Naive thymus-derived CD8-positive, alpha-beta T cell (primary cell): Measurements from ENCODE around the gene IL12A. TPM values are rescaled to one million over a fixed set of nuclear protein-coding genes. Genes with fewer than 3 reads are reported as not detected.

Source experiments
- ATAC-seq, 2 donors: fragments of 150-1000 bp; cut with Tn5 transposase in 1 of 2; sonication (Bioruptor Pico), chemical (Tn5 transposase) in 1 of 2; 1 replicate in 1 of 2; 2 replicates in 1 of 2; pipeline ENCODE4 v1.10.0; 2021; ENCODE audit warnings: mild to moderate bottlenecking in 2 of 2, moderate library complexity in 2 of 2
- POLR2A ChIA-PET: fragments of 350-600 bp; sonication (Branson Sonifier 250); formaldehyde crosslinking; loops from one replicate; lab custom pipeline; 2021; ENCODE audit warnings: antibody characterized with exemption; lab: Charles Lee
- DNase-seq, 10 donors: peaks; one replicate each; pipeline versions ENCODE4 v3.0.0 to v3.0.0-alpha.2; 2020 to 2022
- H3K27ac Mint-ChIP-seq, 10 donors: one replicate each; pipeline ENCODE4 v1.8.0; 2020 to 2022; ENCODE audit warnings: mild to moderate bottlenecking in 10 of 10, mixed read lengths in 10 of 10, moderate library complexity in 4 of 10, inconsistent platforms in 1 of 10
- H3K27me3 Mint-ChIP-seq, 5 donors: one replicate each; pipeline ENCODE4 v1.8.0; 2021 to 2022; ENCODE audit warnings: mixed read lengths in 5 of 5
- H3K36me3 Mint-ChIP-seq, 3 donors: one replicate each; pipeline ENCODE4 v1.8.0; 2020 to 2022; ENCODE audit warnings: mixed read lengths in 3 of 3, mild to moderate bottlenecking in 2 of 3, inconsistent platforms in 1 of 3
- H3K4me1 Mint-ChIP-seq, 4 donors: one replicate each; pipeline ENCODE4 v1.8.0; 2021 to 2022; ENCODE audit warnings: mixed read lengths in 4 of 4
- H3K4me3 Mint-ChIP-seq, 10 donors: one replicate each; pipeline ENCODE4 v1.8.0; 2020 to 2022; ENCODE audit warnings: mild to moderate bottlenecking in 10 of 10, mixed read lengths in 10 of 10, moderate library complexity in 6 of 10, inconsistent platforms in 1 of 10
- H3K9me3 Mint-ChIP-seq, 9 donors: one replicate each; pipeline ENCODE4 v1.8.0; 2020 to 2022; ENCODE audit warnings: mixed read lengths in 9 of 9, mild to moderate bottlenecking in 3 of 9, inconsistent platforms in 1 of 9, moderate library complexity in 1 of 9
- polyA plus RNA-seq, 3 donors: library from polyadenylated mRNA; unstranded; fragments of 300-500 nt; fragmentation: Illumina TruSeq; gene quantifications; one replicate each; pipeline ENCODE4 v1.2.3, GENCODE V29; 2021
- total RNA-seq, 8 experiments: library from RNA in 2 of 8; stranded (reverse) in 2 of 8; gene quantifications; one replicate each; pipeline ENCODE4 v1.2.3 and lab custom pipeline; 2021 to 2026

The IL12A gene
- total RNA-seq: 1 to 10 TPM; 1.0 to 3.0 TPM
- under 1 TPM; 0.37 to 0.60 (median 0.43) TPM for polyA plus RNA-seq
- 0.42 to 3.0 (median 1.2) reads per million in 6 experiments for total RNA-seq (lab: John Stamatoyannopoulos, UW)

GRCh38 chr3:159988617-159989271 lies at the start of gene IL12A:
TSS of gene IL12A (plus strand) at chr3:159988835.
- POLR2A ChIA-PET: interaction anchor here (0.7 kb wide), 1 partner anchor 17 kb away, joined by 4 read pairs; no protein-coding TSS in a partner anchor
- Mint-ChIP-seq H3K4me1 (peaks cover 15 to 38% (median 33%) of the 10 kb centered on the region in 4 donors), H3K36me3 (peaks cover 0 to 4% (median 2%) of the 10 kb centered on the region in 3 donors), H3K9me3 (no peaks in the 10 kb centered on the region), H3K27me3 (peaks cover 0 to 3% (median 0%) of the 10 kb centered on the region in 5 donors), H3K4me3 (peak within 1 kb of the TSS; percentile 84 to 92 (median 88)), H3K27ac (peak within 1 kb of the TSS; percentile 5 to 92 (median 82))
- peak; percentile 94 to 96 for ATAC-seq
- peak; percentile 66 to 91 (median 82) for DNase-seq

- peaks cover 2 to 30% (median 12%) of the 10 kb centered on the region in 5 donors for H3K27me3 Mint-ChIP-seq
- H3K4me1 Mint-ChIP-seq: peaks cover 0 to 2% (median 0%) of the 10 kb centered on the region in 4 donors
- ATAC-seq: no peak
- no peak overlapping the region for H3K27ac Mint-ChIP-seq
- POLR2A ChIA-PET: no interaction called here
- H3K36me3 Mint-ChIP-seq: no peaks in the 10 kb centered on the region
- H3K9me3 Mint-ChIP-seq: peaks cover 0 to 5% (median 0%) of the 10 kb centered on the region in 9 donors
- H3K4me3 Mint-ChIP-seq: no peak overlapping the region
- no peak for DNase-seq
Measured at GRCh38 chr3:159941038-159942000, 47.3 kb upstream of the IL12A start.

DNA sequence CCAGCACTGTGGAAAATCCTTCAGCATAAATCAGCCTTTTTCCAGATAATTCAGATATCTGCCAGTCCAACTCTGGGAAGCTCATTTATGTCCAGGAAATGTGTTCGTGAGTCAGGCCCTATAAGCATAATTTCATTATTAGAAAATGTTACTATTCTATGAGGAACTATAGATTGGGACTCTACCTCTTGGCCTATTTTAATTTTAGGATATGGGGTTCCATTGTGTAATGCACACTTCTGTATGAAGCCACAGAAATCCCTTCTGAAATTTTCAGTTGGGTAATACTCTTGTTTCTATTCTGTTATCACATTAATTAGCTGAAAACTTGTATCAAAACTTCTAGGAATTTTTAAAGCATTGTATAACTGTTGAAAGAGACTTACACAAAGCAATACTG lies 43.9 kb upstream of the IL12A start:
- POLR2A ChIA-PET: no interaction called here
- no peak for DNase-seq
- Mint-ChIP-seq H3K27me3 (peaks cover 4 to 31% (median 22%) of the 10 kb centered on the region in 5 donors), H3K9me3 (peaks cover 0 to 3% (median 0%) of the 10 kb centered on the region in 9 donors), H3K27ac (no peak overlapping the region), H3K36me3 (no peaks in the 10 kb centered on the region), H3K4me3 (no peak overlapping the region), H3K4me1 (no peaks in the 10 kb centered on the region)
- ATAC-seq: no peak

DNA sequence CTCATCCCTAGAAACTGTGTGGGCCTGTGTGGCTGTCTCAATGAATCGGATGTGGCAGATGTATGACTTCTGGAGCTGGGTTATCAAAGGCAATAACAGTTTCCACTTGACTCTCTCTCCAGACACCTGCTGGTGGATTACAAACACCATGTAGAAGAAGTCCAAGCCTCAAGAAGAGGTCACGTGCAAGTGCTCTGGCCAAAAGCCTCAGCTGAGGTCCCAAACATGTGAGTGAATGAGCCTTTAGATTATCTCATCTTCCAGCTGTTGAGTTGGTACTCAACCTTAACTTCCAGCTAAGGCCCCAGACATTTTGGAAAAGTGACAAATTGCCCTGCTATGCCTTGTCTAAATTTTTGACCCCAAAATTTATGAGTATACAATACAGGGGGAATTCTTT lies 42.7 kb upstream of the IL12A start:
- peaks cover 0 to 1% (median 0%) of the 10 kb centered on the region in 9 donors for H3K9me3 Mint-ChIP-seq
- POLR2A ChIA-PET: no interaction called here
- ATAC-seq (no peak), DNase-seq (no peak)
- H3K4me1 Mint-ChIP-seq: no peaks in the 10 kb centered on the region
- peaks cover 8 to 31% (median 20%) of the 10 kb centered on the region in 5 donors for H3K27me3 Mint-ChIP-seq
- H3K36me3 Mint-ChIP-seq: no peaks in the 10 kb centered on the region
- H3K27ac Mint-ChIP-seq: no peak overlapping the region
- H3K4me3 Mint-ChIP-seq: no peak overlapping the region

GRCh38 chr3:159947220-159947619 lies 41.4 kb upstream of the IL12A start:
- Mint-ChIP-seq H3K27me3 (peaks cover 12 to 35% (median 22%) of the 10 kb centered on the region in 5 donors), H3K4me1 (no peaks in the 10 kb centered on the region), H3K9me3 (no peaks in the 10 kb centered on the region), H3K27ac (no peak overlapping the region), H3K36me3 (no peaks in the 10 kb centered on the region), H3K4me3 (no peak overlapping the region)
- no peak for DNase-seq
- no peak for ATAC-seq
- POLR2A ChIA-PET: no interaction called here

DNA sequence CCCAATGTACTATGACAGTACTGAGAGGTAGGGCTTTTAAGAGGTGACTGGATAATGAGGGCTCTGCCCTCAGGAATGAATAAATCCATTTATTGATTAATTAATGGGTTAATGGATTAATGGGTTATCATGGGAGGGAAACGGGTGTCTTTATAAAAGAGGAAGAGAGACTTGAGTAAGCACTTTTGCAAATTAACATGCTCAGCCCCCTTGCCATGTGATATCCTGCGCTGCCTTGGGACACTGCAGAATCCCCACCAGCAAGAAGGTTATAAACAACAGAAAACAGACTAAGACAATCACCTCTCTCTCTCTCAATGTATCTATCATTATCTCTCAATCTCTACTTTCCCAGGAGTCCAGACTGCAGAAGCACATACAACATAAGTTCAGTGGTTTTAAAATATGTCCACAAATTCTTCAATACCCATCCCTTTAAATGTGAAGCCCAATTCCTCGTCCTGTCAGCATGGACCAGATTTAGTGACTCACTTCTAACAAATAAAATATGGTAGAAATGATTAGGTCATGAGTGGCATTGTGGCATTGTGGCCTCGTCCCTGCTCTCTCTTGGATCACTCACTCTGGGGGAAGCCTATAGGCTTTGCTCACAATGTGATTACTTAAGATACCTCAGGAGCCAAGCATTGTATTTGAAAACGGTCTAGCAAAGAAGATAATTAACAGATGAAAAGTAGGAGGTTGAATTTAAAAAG lies 40.0 kb upstream of the IL12A start:
- ATAC-seq: no peak
- POLR2A ChIA-PET: no interaction called here
- Mint-ChIP-seq H3K27ac (no peak overlapping the region), H3K36me3 (no peaks in the 10 kb centered on the region), H3K27me3 (peaks cover 13 to 37% (median 25%) of the 10 kb centered on the region in 5 donors), H3K4me1 (no peaks in the 10 kb centered on the region), H3K9me3 (no peaks in the 10 kb centered on the region), H3K4me3 (no peak overlapping the region)
- no peak for DNase-seq

DNA sequence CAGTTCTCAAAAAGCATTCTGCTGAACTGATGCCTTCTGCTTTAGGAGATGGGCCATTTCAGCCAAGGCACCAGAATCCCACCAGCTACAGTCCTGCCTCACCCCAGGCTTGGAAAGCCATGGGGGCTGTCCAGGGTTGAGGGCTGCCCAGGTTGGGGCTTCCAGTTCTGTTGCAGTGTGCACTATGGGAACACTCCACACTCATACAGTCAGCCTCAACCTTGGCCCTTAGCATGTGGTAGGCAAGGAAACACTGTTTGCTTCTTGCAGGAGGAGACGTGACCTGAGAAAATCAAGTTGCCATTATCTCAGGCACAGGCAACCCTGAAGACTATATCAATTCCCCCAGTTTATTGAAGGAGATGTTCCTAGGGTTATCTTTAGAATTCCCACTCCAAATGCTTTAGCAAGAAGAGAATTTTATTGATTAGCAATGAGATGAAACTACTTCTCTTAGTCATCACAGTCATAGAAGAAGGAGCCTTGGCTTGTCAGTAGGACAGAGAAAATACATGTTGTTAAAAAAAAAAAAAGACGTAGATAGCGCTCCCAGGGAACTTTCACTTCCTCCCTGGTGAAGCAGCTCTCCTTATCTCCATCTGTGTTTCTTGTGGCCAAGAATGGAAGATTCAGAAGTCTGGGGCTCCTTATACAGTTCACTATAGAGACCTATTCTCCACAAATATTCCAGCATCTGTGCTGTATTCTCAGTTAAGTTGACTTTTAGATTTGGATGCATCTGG lies 38.3 kb upstream of the IL12A start:
- no peaks in the 10 kb centered on the region for H3K4me1 Mint-ChIP-seq
- H3K27me3 Mint-ChIP-seq: peaks cover 16 to 40% (median 26%) of the 10 kb centered on the region in 5 donors

GRCh38 chr3:159951540-159951939 lies 37.1 kb upstream of the IL12A start:
- Mint-ChIP-seq H3K36me3 (no peaks in the 10 kb centered on the region), H3K4me3 (no peak overlapping the region), H3K9me3 (no peaks in the 10 kb centered on the region), H3K27me3 (peaks cover 17 to 38% (median 24%) of the 10 kb centered on the region in 5 donors), H3K4me1 (no peaks in the 10 kb centered on the region), H3K27ac (no peak overlapping the region)
- ATAC-seq (no peak), DNase-seq (no peak)
- POLR2A ChIA-PET: no interaction called here

More for the DNA sequence above, 38.3 kb upstream of the IL12A start:
- DNase-seq: no peak
- H3K27ac Mint-ChIP-seq: no peak overlapping the region
- POLR2A ChIA-PET: no interaction called here
- no peaks in the 10 kb centered on the region for H3K9me3 Mint-ChIP-seq
- ATAC-seq: no peak
- H3K36me3 Mint-ChIP-seq: no peaks in the 10 kb centered on the region
- H3K4me3 Mint-ChIP-seq: no peak overlapping the region

GRCh38 chr3:159953325-159954085 lies 35.1 kb upstream of the IL12A start:
- H3K9me3 Mint-ChIP-seq: peaks cover 0 to 4% (median 0%) of the 10 kb centered on the region in 9 donors
- ATAC-seq (no peak), DNase-seq (no peak)
- H3K27me3 Mint-ChIP-seq: peaks cover 17 to 36% (median 23%) of the 10 kb centered on the region in 5 donors
- POLR2A ChIA-PET: no interaction called here
- H3K36me3 Mint-ChIP-seq: no peaks in the 10 kb centered on the region
- H3K4me1 Mint-ChIP-seq: no peaks in the 10 kb centered on the region
- no peak overlapping the region for H3K4me3 Mint-ChIP-seq
- H3K27ac Mint-ChIP-seq: no peak overlapping the region

DNA sequence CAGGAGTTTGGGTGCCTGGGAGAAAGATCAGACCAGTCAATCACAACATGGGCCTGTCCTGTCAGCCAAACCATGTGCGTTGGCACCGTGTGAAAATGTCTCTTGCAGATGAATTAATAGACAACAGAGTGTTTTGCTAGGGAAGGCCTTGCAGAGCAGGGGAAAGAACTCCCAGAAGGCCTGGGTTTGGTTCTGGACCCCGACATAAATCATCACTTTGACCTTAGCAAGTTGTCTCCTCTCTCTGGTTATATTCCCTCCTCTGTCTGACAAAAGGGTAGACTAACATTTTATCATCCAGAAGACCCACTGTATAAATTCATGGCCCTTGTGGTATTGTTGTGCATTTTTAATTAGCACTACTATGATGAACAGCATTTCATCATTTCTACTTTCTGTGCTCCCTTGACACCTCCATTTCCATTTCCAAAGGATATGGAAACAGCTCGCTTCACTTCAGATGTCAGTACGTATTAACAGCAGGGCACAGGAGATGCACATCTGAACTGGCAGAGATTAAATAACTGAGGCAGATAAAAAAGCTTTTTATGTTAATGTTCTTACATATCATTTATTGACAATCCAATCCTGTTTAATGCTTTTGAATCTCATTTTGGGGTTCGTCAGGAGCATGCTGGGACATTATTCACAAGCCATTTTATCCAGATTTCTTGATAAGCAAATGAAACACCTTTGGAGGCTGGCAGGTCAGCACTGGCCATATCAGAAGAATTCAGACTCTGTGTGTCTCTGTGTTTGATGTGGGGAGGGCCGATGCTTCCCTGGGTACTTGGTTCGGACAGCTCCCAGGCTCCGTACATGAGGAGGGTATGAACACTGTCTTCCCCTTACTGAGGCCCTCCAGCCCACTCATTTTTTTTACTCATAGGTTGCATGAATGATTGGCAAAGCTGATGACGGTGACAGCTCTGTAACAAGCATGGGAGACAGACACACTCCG lies 28.2 kb upstream of the IL12A start:
- Mint-ChIP-seq H3K4me3 (no peak overlapping the region), H3K4me1 (no peaks in the 10 kb centered on the region), H3K27ac (no peak overlapping the region), H3K27me3 (peaks cover 0 to 3% (median 2%) of the 10 kb centered on the region in 5 donors), H3K36me3 (no peaks in the 10 kb centered on the region), H3K9me3 (peaks cover 0 to 4% (median 0%) of the 10 kb centered on the region in 9 donors)
- POLR2A ChIA-PET: no interaction called here
- DNase-seq (no peak), ATAC-seq (no peak)
